ENCODE data around the gene EID1.

The EID1 gene

GRCh38 chr15:48887144-48887543, 9.2 kb downstream of the EID1 start:
- Histone ChIP-seq H2AFZ (ENCODE audit: low read length) (no peak overlapping the region), H3K4me2 (ENCODE audit: low read length) (no peak overlapping the region), H3K27ac (ENCODE audit: low read depth, low read length, poor library complexity, severe bottlenecking) (no peak overlapping the region), H3K27me3 (ENCODE audit: insufficient read depth, low read length) (no peaks in the 10 kb centered on the region), H3K9ac (ENCODE audit: low read length) (no peak overlapping the region), H3K9me2 (ENCODE audit: low read depth, low read length) (no peaks in the 10 kb centered on the region), H3F3A (ENCODE audit: insufficient read depth, low read length) (no peaks in the 10 kb centered on the region), H4K20me1 (ENCODE audit: insufficient read depth, low read length) (no peaks in the 10 kb centered on the region), H3K4me3 (ENCODE audit: low read depth, low read length, poor library complexity, severe bottlenecking) (no peak overlapping the region), H3K79me2 (ENCODE audit: insufficient read depth, low read length) (no peaks in the 10 kb centered on the region), H3K9me3 (ENCODE audit: low read length) (no peaks in the 10 kb centered on the region), H3K4me1 (ENCODE audit: insufficient read depth, low read length, severe bottlenecking) (no peaks in the 10 kb centered on the region), H3K36me3 (ENCODE audit: insufficient read depth, low read length) (no peaks in the 10 kb centered on the region)
- TF ChIP-seq EZH2 (IDR thresholded peaks at IDR 0.05; ENCODE audit: borderline replicate concordance, low read length), result no peak
- TF ChIP-seq, protein P1, sequence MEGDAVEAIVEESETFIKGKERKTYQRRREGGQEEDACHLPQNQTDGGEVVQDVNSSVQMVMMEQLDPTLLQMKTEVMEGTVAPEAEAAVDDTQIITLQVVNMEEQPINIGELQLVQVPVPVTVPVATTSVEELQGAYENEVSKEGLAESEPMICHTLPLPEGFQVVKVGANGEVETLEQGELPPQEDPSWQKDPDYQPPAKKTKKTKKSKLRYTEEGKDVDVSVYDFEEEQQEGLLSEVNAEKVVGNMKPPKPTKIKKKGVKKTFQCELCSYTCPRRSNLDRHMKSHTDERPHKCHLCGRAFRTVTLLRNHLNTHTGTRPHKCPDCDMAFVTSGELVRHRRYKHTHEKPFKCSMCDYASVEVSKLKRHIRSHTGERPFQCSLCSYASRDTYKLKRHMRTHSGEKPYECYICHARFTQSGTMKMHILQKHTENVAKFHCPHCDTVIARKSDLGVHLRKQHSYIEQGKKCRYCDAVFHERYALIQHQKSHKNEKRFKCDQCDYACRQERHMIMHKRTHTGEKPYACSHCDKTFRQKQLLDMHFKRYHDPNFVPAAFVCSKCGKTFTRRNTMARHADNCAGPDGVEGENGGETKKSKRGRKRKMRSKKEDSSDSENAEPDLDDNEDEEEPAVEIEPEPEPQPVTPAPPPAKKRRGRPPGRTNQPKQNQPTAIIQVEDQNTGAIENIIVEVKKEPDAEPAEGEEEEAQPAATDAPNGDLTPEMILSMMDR (IDR thresholded peaks at IDR 0.05; ENCODE audit: low read length), result no peak

GRCh38 chr15:48888191-48888590, 10.3 kb downstream of the EID1 start:
- Histone ChIP-seq H3K9ac (ENCODE audit: low read length) (no peak overlapping the region), H3F3A (ENCODE audit: insufficient read depth, low read length) (no peaks in the 10 kb centered on the region), H4K20me1 (ENCODE audit: insufficient read depth, low read length) (no peaks in the 10 kb centered on the region), H3K4me3 (ENCODE audit: low read depth, low read length, poor library complexity, severe bottlenecking) (no peak overlapping the region), H3K27me3 (ENCODE audit: insufficient read depth, low read length) (no peaks in the 10 kb centered on the region), H3K27ac (ENCODE audit: low read depth, low read length, poor library complexity, severe bottlenecking) (no peak overlapping the region), H3K4me1 (ENCODE audit: insufficient read depth, low read length, severe bottlenecking) (no peaks in the 10 kb centered on the region), H3K4me2 (ENCODE audit: low read length) (no peak overlapping the region), H3K79me2 (ENCODE audit: insufficient read depth, low read length) (no peaks in the 10 kb centered on the region), H3K36me3 (ENCODE audit: insufficient read depth, low read length) (no peaks in the 10 kb centered on the region), H2AFZ (ENCODE audit: low read length) (no peak overlapping the region), H3K9me3 (ENCODE audit: low read length) (no peaks in the 10 kb centered on the region), H3K9me2 (ENCODE audit: low read depth, low read length) (no peaks in the 10 kb centered on the region)
- TF ChIP-seq, protein P1 (IDR thresholded peaks at IDR 0.05; ENCODE audit: low read length), result no peak
- no peak for TF ChIP-seq EZH2 (IDR thresholded peaks at IDR 0.05; ENCODE audit: borderline replicate concordance, low read length)

- H3F3A ChIP-seq (ENCODE audit: insufficient read depth, low read length), result no peaks in the 10 kb centered on the region
- no peak for TF ChIP-seq EZH2 (IDR thresholded peaks at IDR 0.05; ENCODE audit: borderline replicate concordance, low read length)
- TF ChIP-seq, protein P1 (IDR thresholded peaks at IDR 0.05; ENCODE audit: low read length), result no peak
- H3K79me2 ChIP-seq (ENCODE audit: insufficient read depth, low read length), result no peaks in the 10 kb centered on the region
- H3K4me2 ChIP-seq (ENCODE audit: low read length), result no peak overlapping the region
- H3K4me3 ChIP-seq (ENCODE audit: low read depth, low read length, poor library complexity, severe bottlenecking), result no peak overlapping the region
- H3K9me3 ChIP-seq (ENCODE audit: low read length), result no peaks in the 10 kb centered on the region
- H3K27me3 ChIP-seq (ENCODE audit: insufficient read depth, low read length), result no peaks in the 10 kb centered on the region
- no peaks in the 10 kb centered on the region for H3K36me3 ChIP-seq (ENCODE audit: insufficient read depth, low read length)
- no peak overlapping the region for H3K9ac ChIP-seq (ENCODE audit: low read length)
- no peak overlapping the region for H2AFZ ChIP-seq (ENCODE audit: low read length)
- H4K20me1 ChIP-seq (ENCODE audit: insufficient read depth, low read length), result no peaks in the 10 kb centered on the region
- H3K9me2 ChIP-seq (ENCODE audit: low read depth, low read length), result no peaks in the 10 kb centered on the region
- H3K4me1 ChIP-seq (ENCODE audit: insufficient read depth, low read length, severe bottlenecking), result no peaks in the 10 kb centered on the region
- no peak overlapping the region for H3K27ac ChIP-seq (ENCODE audit: low read depth, low read length, poor library complexity, severe bottlenecking)
Observed at GRCh38 chr15:48888836-48889235, 10.9 kb downstream of the EID1 start.

Data from OCI-LY1 (cell line).